Glutamatergic neuron (in vitro differentiated cells): Measurements from ENCODE around the gene HMGB3. TPM values are rescaled to one million over a fixed set of nuclear protein-coding genes. Genes with fewer than 3 reads are reported as not detected.
"Not testable (repeated sequence)": the region's sequence is repeated elsewhere in the genome, so short reads cannot be mapped to it uniquely, and the experiment has no call there.

Experiments
- DNase-seq: peaks from one replicate; pipeline ENCODE4 v3.0.0; 2022
- H3K27ac Mint-ChIP-seq: one replicate; pipeline ENCODE4 v1.8.0; 2020; ENCODE audit warnings: mild to moderate bottlenecking, mixed read lengths, inconsistent platforms; ENCODE audit not compliant: unreplicated experiment
- H3K27me3 Mint-ChIP-seq: one replicate; pipeline ENCODE4 v1.8.0; 2020; ENCODE audit warnings: mild to moderate bottlenecking, moderate library complexity, mixed read lengths, inconsistent platforms; ENCODE audit not compliant: unreplicated experiment
- H3K36me3 Mint-ChIP-seq: one replicate; pipeline ENCODE4 v1.8.0; 2020; ENCODE audit warnings: mild to moderate bottlenecking, mixed read lengths, inconsistent platforms; ENCODE audit not compliant: unreplicated experiment
- H3K4me1 Mint-ChIP-seq: one replicate; pipeline ENCODE4 v1.8.0; 2020; ENCODE audit warnings: mild to moderate bottlenecking, low read depth, mixed read lengths, inconsistent platforms; ENCODE audit not compliant: unreplicated experiment
- H3K4me3 Mint-ChIP-seq: one replicate; pipeline ENCODE4 v1.8.0; 2020; ENCODE audit warnings: mild to moderate bottlenecking, mixed read lengths, inconsistent platforms; ENCODE audit not compliant: unreplicated experiment
- H3K9me3 Mint-ChIP-seq: one replicate; pipeline ENCODE4 v1.8.0; 2020; ENCODE audit warnings: mild to moderate bottlenecking, moderate library complexity, mixed read lengths, inconsistent platforms; ENCODE audit not compliant: unreplicated experiment
- CTCF ChIP-seq: fragments of 200-600 bp; sonication (generic); IDR thresholded peaks from one replicate; pipeline ENCODE4 v1.5.0; 2021; ENCODE audit not compliant: partially characterized antibody, unreplicated experiment
- total RNA-seq: library from RNA; stranded (reverse); fragmentation: NEBNext Ultra II Directional; extraction: Animal tissue kit (Norgen Biotek cat#: 25700); gene quantifications from one replicate; pipeline ENCODE4 v1.2.1, GENCODE V29; 2021; ENCODE audit not compliant: unreplicated experiment

Gene HMGB3
- total RNA-seq, 1 donor from 2014 or later, result 131 TPM

GRCh38 chrX:150954951-150955350 is 28.2 kb upstream of the HMGB3 start:
- TF ChIP-seq CTCF, result no peak
- H3K36me3 Mint-ChIP-seq, result peaks cover 5% of the 10 kb centered on the region
- H3K4me3 Mint-ChIP-seq, result no peak overlapping the region
- peaks cover 2% of the 10 kb centered on the region for H3K9me3 Mint-ChIP-seq
- no peak overlapping the region for H3K27ac Mint-ChIP-seq
- peaks cover 8% of the 10 kb centered on the region for H3K27me3 Mint-ChIP-seq
- no peaks in the 10 kb centered on the region for H3K4me1 Mint-ChIP-seq
- DNase-seq, result no peak

- TF ChIP-seq CTCF, result no peak
- no peaks in the 10 kb centered on the region for H3K4me1 Mint-ChIP-seq
- peaks cover 2% of the 10 kb centered on the region for H3K9me3 Mint-ChIP-seq
- no peak for DNase-seq
- peaks cover 5% of the 10 kb centered on the region for H3K36me3 Mint-ChIP-seq
- H3K27me3 Mint-ChIP-seq, result peaks cover 7% of the 10 kb centered on the region
- H3K27ac Mint-ChIP-seq, result no peak overlapping the region
- H3K4me3 Mint-ChIP-seq, result no peak overlapping the region
These were observed 27.5 kb upstream of the HMGB3 start for GRCh38 chrX:150955590-150955989.

- Mint-ChIP-seq H3K36me3 (peaks cover 5% of the 10 kb centered on the region), H3K4me3 (no peak overlapping the region), H3K9me3 (peaks cover 2% of the 10 kb centered on the region), H3K4me1 (no peaks in the 10 kb centered on the region), H3K27ac (peak overlapping the region; percentile 77), H3K27me3 (peaks cover 4% of the 10 kb centered on the region)
- DNase-seq, result peak; percentile 27
- TF ChIP-seq CTCF, result no peak
These were observed 25.0 kb upstream of the HMGB3 start for GRCh38 chrX:150958177-150958576.

- TF ChIP-seq CTCF, result no peak
- H3K27me3 Mint-ChIP-seq, result peaks cover 4% of the 10 kb centered on the region
- H3K9me3 Mint-ChIP-seq, result no peaks in the 10 kb centered on the region
- H3K36me3 Mint-ChIP-seq, result peaks cover 5% of the 10 kb centered on the region
- H3K4me1 Mint-ChIP-seq, result no peaks in the 10 kb centered on the region
- no peak overlapping the region for H3K27ac Mint-ChIP-seq
- no peak overlapping the region for H3K4me3 Mint-ChIP-seq
- no peak for DNase-seq
These were observed 23.6 kb upstream of the HMGB3 start for GRCh38 chrX:150959557-150959956.

- TF ChIP-seq CTCF, result no peak
- Mint-ChIP-seq H3K27ac (no peak overlapping the region), H3K36me3 (no peaks in the 10 kb centered on the region), H3K4me3 (no peak overlapping the region), H3K4me1 (no peaks in the 10 kb centered on the region), H3K27me3 (peaks cover 5% of the 10 kb centered on the region), H3K9me3 (no peaks in the 10 kb centered on the region)
- no peak for DNase-seq
These were observed 21.5 kb upstream of the HMGB3 start for GRCh38 chrX:150961631-150962030.

GRCh38 chrX:150964416-150964815 is 18.7 kb upstream of the HMGB3 start:
- H3K27me3 Mint-ChIP-seq, H3K4me3 Mint-ChIP-seq, DNase-seq, H3K36me3 Mint-ChIP-seq, H3K4me1 Mint-ChIP-seq, H3K9me3 Mint-ChIP-seq, H3K27ac Mint-ChIP-seq: not testable (repeated sequence)
